ENCODE results near the gene KCNAB2. TPM values are rescaled to one million over a fixed set of nuclear protein-coding genes. Genes with fewer than 3 reads are reported as not detected.

Gene KCNAB2
- total RNA-seq, 2 donors from 2014 or later, result 214 to 334 TPM

GRCh38 chr1:6129313-6129712 lies 83.6 kb downstream of the KCNAB2 start:
- no peak for DNase-seq (ENCODE audit: low spot score in 2 of 2)
- ATAC-seq, result no peak
- Mint-ChIP-seq H3K36me3 (peaks cover 0 to 9% of the 10 kb centered on the region in 2 donors), H3K9me3 (peaks cover 7 to 8% of the 10 kb centered on the region in 2 donors), H3K27ac (no peak overlapping the region)

GRCh38 chr1:6130036-6130435 lies 84.3 kb downstream of the KCNAB2 start:
- Mint-ChIP-seq H3K9me3 (peaks cover 7 to 8% of the 10 kb centered on the region in 2 donors), H3K36me3 (peaks cover 0 to 9% of the 10 kb centered on the region in 2 donors), H3K27ac (no peak overlapping the region)
- ATAC-seq (no peak), DNase-seq (ENCODE audit: low spot score in 2 of 2) (no peak)

- no peak for DNase-seq (ENCODE audit: low spot score in 2 of 2)
- Mint-ChIP-seq H3K9me3 (peaks cover 7 to 8% of the 10 kb centered on the region in 2 donors), H3K36me3 (peaks cover 0 to 9% of the 10 kb centered on the region in 2 donors), H3K27ac (no peak overlapping the region)
- no peak for ATAC-seq
Measured at GRCh38 chr1:6130596-6130995, 84.9 kb downstream of the KCNAB2 start.

- H3K27ac Mint-ChIP-seq, result no peak overlapping the region
Measured at GRCh38 chr1:6131561-6131960, 85.9 kb downstream of the KCNAB2 start.

GRCh38 chr1:6133146-6133895 lies 87.6 kb downstream of the KCNAB2 start:
- H3K9me3 Mint-ChIP-seq, result peaks cover 7 to 8% of the 10 kb centered on the region in 2 donors
- H3K27ac Mint-ChIP-seq, result peak overlapping the region in 1 of 2 donors; percentile 26
- ATAC-seq (no peak), DNase-seq (ENCODE audit: low spot score in 2 of 2) (no peak)
- peaks cover 0 to 9% of the 10 kb centered on the region in 2 donors for H3K36me3 Mint-ChIP-seq

More at GRCh38 chr1:6131561-6131960, 85.9 kb downstream of the KCNAB2 start:
- DNase-seq (ENCODE audit: low spot score in 2 of 2) (no peak), ATAC-seq (no peak)
- peaks cover 7 to 8% of the 10 kb centered on the region in 2 donors for H3K9me3 Mint-ChIP-seq
- peaks cover 0 to 9% of the 10 kb centered on the region in 2 donors for H3K36me3 Mint-ChIP-seq

GRCh38 chr1:6134206-6134605 lies 88.5 kb downstream of the KCNAB2 start:
- Mint-ChIP-seq H3K36me3 (peaks cover 0 to 9% of the 10 kb centered on the region in 2 donors), H3K27ac (no peak overlapping the region), H3K9me3 (peaks cover 7 to 8% of the 10 kb centered on the region in 2 donors)
- no peak for DNase-seq (ENCODE audit: low spot score in 2 of 2)
- ATAC-seq, result no peak

- H3K36me3 Mint-ChIP-seq, result peaks cover 0 to 9% of the 10 kb centered on the region in 2 donors
- no peak overlapping the region for H3K27ac Mint-ChIP-seq
- ATAC-seq, result no peak
- DNase-seq (ENCODE audit: low spot score in 2 of 2), result no peak
- H3K9me3 Mint-ChIP-seq, result peaks cover 7 to 8% of the 10 kb centered on the region in 2 donors
Measured at GRCh38 chr1:6134741-6135510, 89.2 kb downstream of the KCNAB2 start.

GRCh38 chr1:6136516-6137220 lies 91.0 kb downstream of the KCNAB2 start:
- DNase-seq (ENCODE audit: low spot score in 2 of 2) (no peak), ATAC-seq (no peak)
- H3K27ac Mint-ChIP-seq, result no peak overlapping the region
- H3K36me3 Mint-ChIP-seq, result peaks cover 0 to 9% of the 10 kb centered on the region in 2 donors
- H3K9me3 Mint-ChIP-seq, result peaks cover 7 to 8% of the 10 kb centered on the region in 2 donors

- ATAC-seq (no peak), DNase-seq (ENCODE audit: low spot score in 2 of 2) (no peak)
- H3K27ac Mint-ChIP-seq, result no peak overlapping the region
- peaks cover 0 to 2% of the 10 kb centered on the region in 2 donors for H3K36me3 Mint-ChIP-seq
- H3K9me3 Mint-ChIP-seq, result peaks cover 0 to under 1% of the 10 kb centered on the region in 2 donors
Measured at GRCh38 chr1:6137758-6138157, 92.1 kb downstream of the KCNAB2 start.

GRCh38 chr1:6140413-6140812 lies 94.7 kb downstream of the KCNAB2 start:
- Mint-ChIP-seq H3K36me3 (no peaks in the 10 kb centered on the region), H3K9me3 (no peaks in the 10 kb centered on the region), H3K27ac (no peak overlapping the region)
- ATAC-seq (no peak), DNase-seq (ENCODE audit: low spot score in 2 of 2) (no peak)

- Mint-ChIP-seq H3K27ac (no peak overlapping the region), H3K36me3 (no peaks in the 10 kb centered on the region), H3K9me3 (no peaks in the 10 kb centered on the region)
- DNase-seq (ENCODE audit: low spot score in 2 of 2) (peak in 1 of 2 donors; percentile 33), ATAC-seq (peak; percentile 85 to 88)
Measured at GRCh38 chr1:6141592-6141991, 95.9 kb downstream of the KCNAB2 start.

GRCh38 chr1:6142036-6142621 lies 96.4 kb downstream of the KCNAB2 start:
- Mint-ChIP-seq H3K9me3 (no peaks in the 10 kb centered on the region), H3K36me3 (no peaks in the 10 kb centered on the region), H3K27ac (no peak overlapping the region)
- no peak for DNase-seq (ENCODE audit: low spot score in 2 of 2)
- no peak for ATAC-seq

- ATAC-seq, result no peak
- Mint-ChIP-seq H3K9me3 (no peaks in the 10 kb centered on the region), H3K36me3 (no peaks in the 10 kb centered on the region), H3K27ac (no peak overlapping the region)
- no peak for DNase-seq (ENCODE audit: low spot score in 2 of 2)
Measured at GRCh38 chr1:6142734-6143133, 97.0 kb downstream of the KCNAB2 start.

- H3K9me3 Mint-ChIP-seq, result no peaks in the 10 kb centered on the region
- no peaks in the 10 kb centered on the region for H3K36me3 Mint-ChIP-seq
- H3K27ac Mint-ChIP-seq, result no peak overlapping the region
- no peak for ATAC-seq
- no peak for DNase-seq (ENCODE audit: low spot score in 2 of 2)
Measured at GRCh38 chr1:6143395-6143794, 97.7 kb downstream of the KCNAB2 start.

GRCh38 chr1:6144175-6144574 lies 98.5 kb downstream of the KCNAB2 start:
- Mint-ChIP-seq H3K36me3 (no peaks in the 10 kb centered on the region), H3K9me3 (no peaks in the 10 kb centered on the region), H3K27ac (no peak overlapping the region)
- DNase-seq (ENCODE audit: low spot score in 2 of 2) (no peak), ATAC-seq (no peak)

- Mint-ChIP-seq H3K36me3 (no peaks in the 10 kb centered on the region), H3K9me3 (no peaks in the 10 kb centered on the region)
- ATAC-seq, result no peak
Measured at GRCh38 chr1:6144647-6145395, 99.1 kb downstream of the KCNAB2 start.

More at GRCh38 chr1:6144647-6145395, 99.1 kb downstream of the KCNAB2 start:
- DNase-seq (ENCODE audit: low spot score in 2 of 2), result no peak
- no peak overlapping the region for H3K27ac Mint-ChIP-seq

Data from activated naive CD4-positive, alpha-beta T cell treated with anti-CD3 and anti-CD28 coated beads, Interleukin-2, amount 50 U/mL, for 72 hours (primary cell).